Activated T-cell treated with anti-CD3 and anti-CD28 coated beads for 24 hours (primary cell): ENCODE data around the gene HTD2.
"Not testable (repeated sequence)": the region's sequence is repeated elsewhere in the genome, so short reads cannot be mapped to it uniquely, and the experiment has no call there.

Experiments
- DNase-seq: peaks from one replicate; pipeline ENCODE4 v3.0.0-alpha.2; 2020; ENCODE audit warnings: low read depth

Gene HTD2

DNA sequence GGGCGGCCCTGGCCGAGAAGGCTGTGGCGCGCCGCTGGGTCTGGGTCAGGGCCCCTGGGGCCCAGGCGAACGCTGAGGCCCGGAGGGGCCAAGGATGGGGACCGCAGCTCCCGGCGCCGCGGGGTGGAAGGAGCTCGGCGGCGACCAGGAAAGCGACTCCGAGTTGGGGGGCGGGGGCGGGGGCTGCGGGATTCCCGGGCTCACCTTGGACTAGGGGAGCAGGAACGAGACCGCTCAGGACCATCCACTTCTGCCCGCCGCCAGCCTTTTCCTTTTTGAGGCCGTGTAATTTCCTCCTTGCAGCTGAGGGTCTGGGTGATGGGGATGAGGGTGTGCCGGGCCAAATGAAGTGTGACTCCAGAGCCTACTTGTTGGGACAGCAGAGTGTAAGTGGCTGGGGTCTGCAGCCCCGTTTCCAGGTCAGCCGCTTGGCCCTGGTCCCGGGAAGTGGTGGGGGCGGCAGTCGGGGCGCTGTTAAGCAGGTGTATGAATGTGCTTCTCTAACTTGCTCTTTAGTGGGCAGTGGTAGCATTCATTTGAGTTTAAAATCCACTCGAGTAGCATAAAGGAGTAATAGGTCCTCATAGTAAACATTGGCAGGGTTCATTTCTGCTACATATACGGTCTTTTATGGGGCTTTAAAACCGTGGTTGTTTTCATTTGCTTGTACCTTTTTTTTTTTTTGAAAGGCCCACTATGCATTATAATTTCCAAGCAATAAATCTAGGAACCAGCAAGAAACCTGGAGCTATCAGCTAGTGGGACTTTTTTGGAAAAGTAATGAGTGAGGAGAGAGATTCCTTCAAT lies 27.1 kb downstream of the HTD2 start:
- no peak for DNase-seq

- DNase-seq = no peak
Measured at GRCh38 chr3:58334013-58334321, 27.6 kb downstream of the HTD2 start.

DNA sequence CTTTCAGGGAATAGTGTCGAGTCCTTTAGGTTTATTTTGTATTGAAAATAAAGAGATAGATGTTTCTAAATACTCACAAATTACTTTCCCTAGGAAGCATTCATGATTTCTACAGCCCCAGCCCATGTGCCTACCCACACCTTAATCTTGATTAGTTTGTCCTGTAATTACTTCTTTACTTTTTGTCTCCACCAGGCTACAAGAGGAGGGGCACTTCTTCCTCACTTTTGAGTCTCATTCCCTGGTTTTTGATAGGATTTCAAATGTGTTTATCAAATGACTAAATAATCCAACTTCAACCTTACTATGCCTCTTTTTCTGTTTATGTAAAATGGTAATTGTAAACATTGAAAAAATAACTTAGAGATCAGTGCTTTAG lies 28.2 kb downstream of the HTD2 start:
- no peak for DNase-seq

- no peak for DNase-seq
Measured at GRCh38 chr3:58335652-58335947, 29.3 kb downstream of the HTD2 start.

DNA sequence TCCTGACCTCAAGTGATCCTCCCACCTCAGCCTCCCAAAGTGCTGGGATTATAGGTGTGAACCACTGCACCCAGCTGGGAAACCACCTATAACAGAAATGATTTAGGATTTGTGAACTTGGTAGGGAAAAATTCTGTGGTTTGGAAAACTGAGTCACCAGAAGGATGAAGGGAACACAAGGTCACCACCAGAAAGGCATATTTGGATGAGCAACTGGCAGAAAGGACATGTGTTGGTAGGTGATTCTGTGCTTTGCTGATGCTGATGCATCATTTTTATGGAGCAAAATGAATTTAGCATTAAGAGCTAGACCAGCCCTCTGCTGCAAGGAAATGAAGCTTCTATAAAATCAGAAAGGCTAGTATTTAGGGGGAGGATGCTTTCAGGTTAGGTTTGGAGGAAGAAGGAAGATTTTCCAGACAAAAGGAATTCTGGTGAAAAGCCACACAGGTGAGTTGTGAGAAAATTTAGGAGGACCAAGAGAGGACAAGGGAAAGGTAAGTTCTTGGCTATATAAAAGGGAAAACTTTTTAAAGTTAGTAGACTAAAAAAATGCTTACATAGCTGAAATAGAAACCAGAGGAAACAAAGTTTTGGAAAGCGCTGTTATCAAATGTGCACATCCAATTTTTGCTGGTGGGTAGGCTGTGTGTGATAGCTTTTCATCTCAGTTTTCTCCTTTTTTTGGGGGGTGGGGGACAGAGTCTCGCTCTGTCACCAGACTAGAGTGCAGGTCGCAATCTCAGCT lies 30.0 kb downstream of the HTD2 start:
- no peak for DNase-seq

GRCh38 chr3:58337190-58337589 lies 30.9 kb downstream of the HTD2 start:
- DNase-seq = no peak

DNA sequence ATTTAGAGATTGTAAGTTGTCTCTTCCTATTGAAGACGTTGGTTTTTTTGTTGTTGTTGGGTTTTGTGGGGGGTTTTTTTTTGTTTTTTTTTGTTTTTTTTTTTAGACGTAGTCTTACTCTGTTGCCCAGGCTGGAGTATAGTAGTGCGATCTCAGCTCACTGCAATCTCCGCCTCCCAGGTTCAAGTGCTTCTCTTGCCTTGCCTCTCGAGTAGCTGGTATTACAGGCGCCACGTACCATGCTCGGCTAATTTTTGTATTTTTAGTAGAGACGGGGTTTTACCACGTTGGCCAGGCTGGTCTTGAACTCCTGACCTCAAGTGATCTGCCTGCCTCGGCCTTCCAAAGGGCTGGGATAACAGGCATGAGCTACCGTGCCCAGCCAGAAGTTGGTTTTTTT lies 32.8 kb downstream of the HTD2 start:
- not testable (repeated sequence) for DNase-seq

DNA sequence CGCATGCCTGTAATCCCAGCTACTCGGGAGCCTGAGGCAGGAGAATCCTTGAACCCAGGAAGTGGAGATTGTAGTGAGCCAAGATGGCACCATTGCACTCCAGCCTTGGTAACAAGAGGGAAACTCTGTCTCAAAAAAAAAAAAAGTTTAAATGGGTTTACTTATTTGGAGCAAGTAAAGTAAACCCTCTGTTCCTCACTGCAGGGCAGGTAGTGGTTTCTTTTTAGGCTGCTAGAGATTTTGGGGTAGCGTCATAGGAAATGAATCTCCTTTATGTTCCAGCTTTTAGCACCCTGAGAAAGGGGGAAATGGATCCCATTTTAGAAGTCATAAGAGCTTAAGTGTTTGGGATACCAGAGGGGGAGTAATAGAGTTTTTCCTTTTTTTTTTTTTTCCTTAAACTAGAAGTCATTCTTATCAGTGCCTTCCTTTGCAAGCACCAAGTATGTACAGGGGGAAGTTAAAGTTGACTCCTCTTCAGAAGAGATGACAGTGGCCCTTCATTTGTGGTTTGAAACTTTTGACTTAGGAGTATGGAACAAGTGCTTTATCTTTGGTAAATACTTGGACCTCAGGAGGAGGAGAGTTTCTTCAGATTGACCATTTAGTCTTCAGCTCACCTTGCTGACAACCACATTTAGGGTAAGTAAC lies 34.4 kb downstream of the HTD2 start:
- no peak for DNase-seq

DNA sequence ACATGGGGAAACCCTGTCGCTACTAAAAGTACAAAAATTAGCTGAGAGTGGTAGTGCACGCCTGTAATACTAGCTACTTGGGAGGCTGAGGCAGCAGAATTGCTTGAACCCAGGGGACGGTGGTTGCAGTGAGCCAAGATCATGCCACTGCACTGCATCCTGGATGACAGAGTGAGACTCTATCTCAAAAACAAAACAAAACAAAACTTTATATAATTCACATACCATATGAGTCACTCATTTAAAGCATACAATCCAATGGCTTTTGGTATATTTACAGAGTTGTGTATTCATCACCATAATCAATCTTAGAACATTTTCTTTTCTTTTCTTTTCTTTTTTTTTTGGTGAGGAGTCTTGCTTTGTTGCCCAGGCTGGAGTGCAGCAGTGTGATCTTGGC lies 35.1 kb downstream of the HTD2 start:
- no peak for DNase-seq

DNA sequence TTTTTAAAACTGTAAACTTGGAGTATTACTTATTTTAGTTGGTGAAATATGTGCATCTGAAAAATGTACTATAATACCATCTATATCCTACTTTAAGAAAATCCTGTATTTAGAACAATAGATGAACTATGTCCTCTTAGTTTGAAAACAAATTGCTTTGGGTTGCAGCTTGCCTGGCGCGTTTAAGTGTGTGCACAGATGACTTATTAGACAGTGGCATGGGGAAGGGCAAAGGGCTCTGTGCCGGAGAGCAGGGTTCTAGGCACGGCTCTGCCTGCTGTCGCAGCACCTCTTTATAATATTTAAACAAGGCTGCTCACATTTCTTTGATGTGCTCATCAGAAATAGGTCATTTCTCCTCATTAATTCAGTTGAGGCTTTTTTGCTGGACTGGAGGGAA lies 36.4 kb downstream of the HTD2 start:
- no peak for DNase-seq

DNA sequence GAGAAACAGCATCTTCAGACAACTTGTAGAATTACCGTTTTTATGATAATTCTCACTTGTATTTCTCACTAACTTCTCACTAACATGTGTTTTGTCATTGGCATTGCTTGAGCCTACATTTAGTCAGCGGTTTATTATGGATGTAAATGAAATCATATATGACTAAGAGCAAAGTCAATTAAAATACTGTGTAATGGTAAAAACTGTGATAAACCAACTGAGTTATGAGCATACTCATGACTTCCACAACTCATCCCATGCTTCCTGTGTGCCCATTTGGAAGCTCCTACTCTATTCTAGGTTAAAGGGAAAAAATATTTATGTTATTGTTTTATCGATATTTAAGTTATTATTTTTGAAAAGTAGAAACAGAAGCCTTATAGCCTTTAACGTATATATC lies 39.1 kb downstream of the HTD2 start:
- no peak for DNase-seq

GRCh38 chr3:58346368-58346767 lies 40.0 kb downstream of the HTD2 start:
- no peak for DNase-seq

DNA sequence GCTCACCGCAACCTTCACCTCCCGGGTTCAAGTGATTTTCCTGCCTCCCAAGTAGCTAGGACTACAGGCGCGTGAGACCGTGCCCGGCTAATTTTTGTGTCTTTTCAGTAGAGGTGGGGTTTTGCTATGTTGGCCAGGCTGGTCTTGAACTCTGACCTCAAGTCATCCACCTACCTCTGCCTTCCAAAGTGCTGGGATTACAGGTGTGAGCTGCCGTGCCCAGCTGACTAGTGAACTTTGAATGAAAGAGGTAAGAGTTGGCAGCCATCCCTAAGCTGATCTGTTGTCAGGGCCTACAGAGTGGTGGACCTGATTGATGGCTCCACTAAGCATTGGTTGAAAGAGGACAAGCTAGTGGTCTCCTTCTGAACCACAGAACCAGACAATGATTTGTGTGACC lies 41.7 kb downstream of the HTD2 start:
- no peak for DNase-seq

GRCh38 chr3:58349792-58350626 lies 43.7 kb downstream of the HTD2 start:
- DNase-seq = no peak

- no peak for DNase-seq
Measured at GRCh38 chr3:58350627-58351013, 44.3 kb downstream of the HTD2 start.

GRCh38 chr3:58351920-58352319 lies 45.6 kb downstream of the HTD2 start:
- DNase-seq = no peak

GRCh38 chr3:58352626-58353025 lies 46.3 kb downstream of the HTD2 start:
- no peak for DNase-seq

- DNase-seq = no peak
Measured at GRCh38 chr3:58353722-58354553, 47.6 kb downstream of the HTD2 start.

DNA sequence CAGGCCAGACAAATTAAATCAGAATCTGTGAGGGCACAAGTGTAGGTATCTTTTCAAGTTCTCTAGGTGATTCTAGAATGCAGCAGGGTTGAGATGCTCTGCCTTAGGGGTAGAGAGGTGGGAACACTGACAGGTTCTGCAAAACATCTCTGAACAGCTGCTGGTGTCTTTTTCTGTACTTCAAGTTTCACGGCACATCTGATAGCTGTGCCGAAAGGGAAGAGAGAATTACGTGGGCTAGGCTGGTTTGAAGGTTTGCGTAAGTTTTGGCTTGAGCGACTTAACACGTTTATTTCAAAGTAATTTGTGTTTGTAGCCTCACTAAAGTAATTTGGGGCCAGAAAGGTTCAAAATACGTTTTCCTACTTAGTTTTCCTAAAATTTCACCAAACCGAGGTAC lies 48.9 kb downstream of the HTD2 start:
- DNase-seq = no peak

GRCh38 chr3:58356054-58356453 lies 49.7 kb downstream of the HTD2 start:
- DNase-seq = no peak

- no peak for DNase-seq
Measured at GRCh38 chr3:58357402-58357801, 51.1 kb downstream of the HTD2 start.

DNA sequence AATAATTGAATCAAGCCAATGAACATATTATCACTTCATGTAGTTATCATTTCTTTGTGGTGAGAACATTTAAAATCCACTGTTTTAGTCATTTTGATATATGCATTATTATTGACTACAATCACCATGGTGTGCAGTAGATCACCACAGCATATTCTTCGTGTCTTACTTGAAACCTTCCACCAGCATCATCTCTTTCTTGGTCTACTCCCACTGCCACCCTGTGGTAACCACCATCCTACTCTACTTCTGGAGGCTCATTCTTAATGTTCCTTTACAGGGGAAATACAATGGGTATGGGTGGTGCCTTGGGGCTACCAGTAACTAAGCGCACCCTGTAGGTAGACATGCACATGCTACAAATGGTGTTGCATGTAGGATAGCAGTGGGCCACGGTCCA lies 51.8 kb downstream of the HTD2 start:
- no peak for DNase-seq
